ENCODE results near the gene CXCL8.
"Not testable (repeated sequence)": the region's sequence is repeated elsewhere in the genome, so short reads cannot be mapped to it uniquely, and the experiment has no call there.

Gene CXCL8

DNA sequence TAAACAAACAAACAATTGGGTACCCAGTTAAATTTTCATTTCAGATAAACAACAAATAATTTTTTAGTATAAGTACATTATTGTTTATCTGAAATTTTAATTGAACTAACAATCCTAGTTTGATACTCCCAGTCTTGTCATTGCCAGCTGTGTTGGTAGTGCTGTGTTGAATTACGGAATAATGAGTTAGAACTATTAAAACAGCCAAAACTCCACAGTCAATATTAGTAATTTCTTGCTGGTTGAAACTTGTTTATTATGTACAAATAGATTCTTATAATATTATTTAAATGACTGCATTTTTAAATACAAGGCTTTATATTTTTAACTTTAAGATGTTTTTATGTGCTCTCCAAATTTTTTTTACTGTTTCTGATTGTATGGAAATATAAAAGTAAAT, 2.9 kb downstream of the CXCL8 start:
- DNase-seq (ENCODE audit: low read depth in 2 of 2, low spot score in 1 of 2): no peak

DNA sequence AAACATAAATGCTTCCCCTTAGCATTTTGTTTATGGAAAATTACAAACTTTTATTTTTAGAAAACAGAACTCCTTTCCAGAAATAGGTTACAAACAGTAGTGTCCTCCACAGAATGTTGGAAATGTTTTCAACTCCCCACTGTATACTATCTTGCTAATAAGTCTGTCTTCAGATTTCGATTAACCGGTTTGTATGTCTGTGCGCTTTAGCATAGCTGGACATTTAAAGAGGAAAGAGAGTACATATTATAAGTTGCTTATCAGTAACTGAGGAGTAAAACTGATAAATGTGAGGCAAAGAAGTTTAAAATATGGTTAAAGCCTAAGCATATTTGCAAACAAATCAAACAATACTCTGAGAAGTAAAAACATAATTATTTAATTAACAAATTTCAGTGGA, 3.4 kb downstream of the CXCL8 start:
- no peak for DNase-seq (ENCODE audit: low read depth in 2 of 2, low spot score in 1 of 2)

DNA sequence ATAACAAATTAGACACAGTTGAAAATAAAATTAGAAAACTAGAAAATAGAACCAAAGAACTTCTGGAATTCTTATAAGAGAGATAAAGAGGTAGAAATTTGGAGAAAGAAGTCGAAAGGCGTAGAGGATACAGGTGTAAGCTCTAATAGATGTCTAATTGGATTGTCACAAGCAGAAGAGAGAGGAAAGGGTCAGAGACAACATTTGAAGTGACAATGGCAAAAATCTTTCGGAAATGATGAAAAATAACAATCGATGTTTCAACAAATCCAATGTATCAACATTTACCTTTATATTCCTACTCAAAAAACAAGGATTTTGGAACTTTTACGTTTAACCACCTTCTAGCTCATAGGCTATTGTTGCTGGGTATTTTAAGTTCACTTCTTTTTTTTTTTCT, 3.8 kb downstream of the CXCL8 start:
- DNase-seq (ENCODE audit: low read depth in 2 of 2, low spot score in 1 of 2): no peak

DNA sequence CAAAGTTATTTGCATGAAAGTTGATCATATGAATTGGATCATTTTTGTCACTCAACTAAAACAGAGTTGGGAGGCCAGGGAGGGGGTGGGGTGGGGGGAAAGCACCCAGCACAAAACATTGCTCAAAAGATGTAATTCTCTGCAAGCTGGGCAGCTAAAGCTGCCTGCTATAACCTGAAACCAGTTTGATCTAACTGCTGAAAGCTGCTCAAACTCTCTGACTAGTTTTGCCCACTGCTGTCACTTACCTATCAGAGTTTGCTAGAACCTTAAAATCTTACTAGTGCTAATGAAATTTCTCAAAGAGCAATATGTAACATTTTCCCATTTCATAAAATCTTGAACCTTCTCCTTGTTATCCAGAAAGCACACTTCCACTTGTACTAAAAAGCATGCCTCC, 10.4 kb downstream of the CXCL8 start:
- no peak for DNase-seq (ENCODE audit: low read depth in 2 of 2, low spot score in 1 of 2)

DNA sequence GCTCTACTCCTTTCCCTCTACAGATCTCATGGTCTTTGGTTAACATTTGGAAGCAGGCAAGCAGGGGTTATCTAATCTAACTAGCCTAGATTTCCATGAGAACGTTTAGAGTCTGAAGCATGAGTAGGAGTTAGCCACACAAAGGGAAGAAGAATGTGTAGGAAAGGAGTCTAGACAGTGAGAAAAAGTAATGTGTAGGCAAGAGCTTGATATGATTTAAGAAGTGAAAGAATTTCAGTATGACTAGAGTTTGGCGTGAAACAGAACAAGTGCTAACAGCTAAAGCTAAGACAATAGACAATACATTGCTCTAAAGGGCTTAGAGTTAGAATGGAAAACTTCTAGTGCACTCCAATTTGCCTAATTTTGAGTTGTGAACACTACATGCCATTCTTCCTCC, 10.8 kb downstream of the CXCL8 start:
- no peak for DNase-seq (ENCODE audit: low read depth in 2 of 2, low spot score in 1 of 2)

DNA sequence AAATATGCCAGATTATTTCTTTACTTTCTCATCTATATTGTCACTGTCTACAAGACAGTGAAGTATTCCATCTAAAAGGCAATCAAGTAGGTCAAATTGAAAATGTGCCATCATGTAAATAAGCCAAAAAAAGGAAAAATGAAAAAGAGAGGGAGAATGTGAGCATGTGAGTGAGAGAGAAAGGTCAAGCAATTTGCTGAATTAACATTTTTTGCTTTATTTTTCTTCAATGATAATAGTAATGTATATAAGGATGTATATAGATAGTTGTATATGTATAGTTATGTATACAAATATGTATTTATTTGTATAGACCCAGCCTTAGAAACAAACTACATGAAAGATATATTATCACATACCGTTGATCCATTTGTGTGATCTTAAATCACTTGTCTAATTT, 11.5 kb downstream of the CXCL8 start:
- no peak for DNase-seq (ENCODE audit: low read depth in 2 of 2, low spot score in 1 of 2)

DNA sequence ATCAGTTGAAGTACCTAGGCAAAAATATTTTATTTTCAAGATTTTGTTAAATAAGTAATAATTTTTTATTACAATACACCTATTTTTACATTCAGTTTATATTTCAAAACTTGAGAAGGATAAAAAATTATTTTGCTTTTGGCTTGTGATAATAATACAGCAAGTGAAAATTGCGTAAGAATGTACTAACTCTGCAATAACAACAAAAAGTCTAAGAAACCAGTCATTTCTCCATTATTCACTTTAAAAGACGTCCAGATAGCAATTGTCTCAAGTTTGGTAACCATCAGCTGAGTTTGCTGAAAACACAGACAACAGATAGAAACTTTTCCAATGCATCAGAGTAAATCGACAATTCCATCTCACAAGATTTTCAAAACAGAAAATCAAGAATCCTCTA, 12.1 kb downstream of the CXCL8 start:
- no peak for DNase-seq (ENCODE audit: low read depth in 2 of 2, low spot score in 1 of 2)

DNA sequence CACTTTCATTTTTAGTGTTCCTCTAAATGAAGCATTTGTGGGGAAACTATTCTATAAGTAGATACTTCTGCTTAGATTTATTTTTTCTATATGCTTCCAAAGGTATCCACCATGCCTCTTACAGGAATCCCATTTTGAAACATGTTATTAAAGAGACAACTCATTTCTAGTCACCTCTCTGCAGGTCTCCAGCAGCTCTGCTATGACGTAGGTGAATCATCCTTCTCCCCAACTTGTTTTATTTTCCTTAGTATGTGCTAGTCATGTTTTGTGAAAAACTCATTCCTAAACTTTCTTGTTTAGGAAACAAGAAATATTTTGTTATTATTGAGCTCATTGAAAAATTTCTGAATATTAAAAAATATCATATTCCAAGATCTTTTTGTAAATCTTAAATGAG, 12.8 kb downstream of the CXCL8 start:
- no peak for DNase-seq (ENCODE audit: low read depth in 2 of 2, low spot score in 1 of 2)

DNA sequence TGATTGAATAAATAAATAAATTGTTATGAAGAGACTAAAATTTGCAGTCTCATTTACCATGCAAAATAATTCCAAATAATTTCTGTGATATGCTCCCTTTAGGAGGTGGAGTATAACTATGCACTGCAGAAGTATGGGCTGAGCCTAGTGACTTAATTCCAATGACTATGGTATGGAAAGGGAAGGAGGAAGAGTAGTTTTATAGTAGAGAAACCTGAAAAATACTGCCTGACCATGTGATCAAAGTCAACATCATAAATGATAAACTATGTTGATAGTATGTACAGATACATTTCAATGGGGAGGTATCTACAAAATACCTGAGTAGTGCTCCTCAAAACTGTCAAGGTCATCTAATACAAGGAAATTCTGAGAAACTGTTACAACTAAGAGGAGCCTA, 14.6 kb downstream of the CXCL8 start:
- DNase-seq (ENCODE audit: low read depth in 2 of 2, low spot score in 1 of 2): no peak

DNA sequence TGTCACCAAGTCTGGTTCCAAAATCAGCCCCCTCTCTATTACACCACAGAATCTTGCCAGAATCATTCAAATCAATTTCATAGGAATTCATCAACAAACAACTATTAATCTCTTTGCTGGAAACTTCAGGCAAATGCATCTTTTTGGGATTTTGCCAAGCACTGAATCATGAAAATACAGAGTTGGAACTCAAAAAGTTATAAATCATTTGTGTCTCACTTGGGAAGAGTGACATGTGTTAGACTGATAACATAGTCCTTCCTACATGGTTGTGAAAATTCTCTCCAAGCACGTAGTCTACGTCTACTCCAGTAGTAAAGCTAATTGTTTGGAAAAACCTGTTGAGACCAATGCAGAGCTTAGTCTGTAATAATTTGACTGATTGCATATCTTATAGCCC, 19.0 kb downstream of the CXCL8 start:
- no peak for DNase-seq (ENCODE audit: low read depth in 2 of 2, low spot score in 1 of 2)

DNA sequence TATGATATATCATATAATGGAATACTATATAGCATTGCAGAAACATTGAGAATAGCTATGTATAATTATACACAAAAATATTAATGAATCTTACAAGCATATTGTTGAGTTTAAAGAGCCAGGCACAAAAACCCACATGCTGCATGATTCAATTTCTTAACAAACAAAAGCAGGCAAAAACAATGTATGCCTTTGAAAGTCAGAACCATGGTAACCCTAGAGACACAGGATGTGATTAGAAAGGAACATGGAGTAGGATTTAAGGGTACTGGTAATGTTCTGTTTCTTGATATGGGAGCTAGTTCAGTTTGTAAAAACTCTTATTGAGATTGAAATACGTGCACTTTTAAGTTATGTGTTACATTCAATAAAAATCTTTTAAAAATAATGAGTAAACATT, 21.5 kb downstream of the CXCL8 start:
- no peak for DNase-seq (ENCODE audit: low read depth in 2 of 2, low spot score in 1 of 2)

DNA sequence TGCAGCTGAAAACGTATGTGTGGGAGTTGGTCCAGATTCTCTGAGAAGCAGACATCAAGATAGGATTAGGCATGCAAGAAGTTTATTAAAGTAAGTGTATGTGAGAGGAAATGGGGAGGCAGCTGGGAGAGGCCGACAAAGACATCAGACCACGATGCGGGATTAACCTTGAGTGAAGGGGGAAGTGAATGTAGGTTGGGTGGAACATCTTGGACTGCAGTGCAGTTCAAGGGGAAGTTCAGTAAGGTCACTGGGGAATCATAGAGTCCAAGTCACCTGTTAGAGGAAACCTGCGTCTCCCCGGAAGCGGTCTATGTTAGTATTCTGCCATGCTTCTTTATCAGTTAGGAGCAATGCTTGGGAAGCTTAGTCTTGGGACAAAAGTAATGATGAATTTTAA, 22.0 kb downstream of the CXCL8 start:
- no peak for DNase-seq (ENCODE audit: low read depth in 2 of 2, low spot score in 1 of 2)

DNA sequence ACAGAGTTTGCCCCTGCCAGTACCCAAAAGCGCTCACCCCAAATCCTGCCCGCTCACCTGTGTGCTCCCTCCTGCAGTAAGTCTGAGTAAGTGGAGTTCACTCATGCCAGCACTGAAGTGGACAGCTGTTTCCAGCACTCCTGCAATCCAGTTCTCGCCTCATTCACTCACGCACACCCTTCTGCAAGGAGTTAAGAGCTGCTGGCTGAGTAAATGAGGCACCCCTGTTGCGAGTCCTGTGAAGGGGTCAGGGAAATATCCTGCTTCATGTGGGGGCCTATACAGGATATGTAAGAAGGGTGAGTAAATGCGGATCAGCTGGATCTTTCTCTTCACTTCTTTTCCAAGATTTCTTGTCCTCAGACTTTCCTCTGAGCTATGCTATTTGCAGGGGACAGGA, 23.5 kb downstream of the CXCL8 start:
- no peak for DNase-seq (ENCODE audit: low read depth in 2 of 2, low spot score in 1 of 2)

DNA sequence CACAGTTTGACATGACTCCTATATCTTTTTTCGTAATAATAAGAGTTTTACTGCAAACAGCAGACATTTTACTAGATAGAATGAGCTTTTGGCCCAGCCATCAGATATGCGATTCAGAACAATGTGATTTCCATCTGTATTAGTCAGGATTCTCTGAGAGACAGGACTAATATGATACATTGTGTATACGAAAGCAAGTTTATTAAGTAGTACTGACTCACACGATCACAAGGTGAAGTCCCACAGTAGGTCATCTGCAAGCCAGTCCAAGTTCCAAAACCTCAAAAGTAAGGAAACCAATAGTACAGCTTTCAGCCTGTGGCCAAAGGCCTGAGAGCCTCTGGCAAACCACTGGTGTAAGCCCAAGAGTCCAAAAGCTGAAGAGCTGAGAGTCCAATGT, 24.1 kb downstream of the CXCL8 start:
- DNase-seq (ENCODE audit: low read depth in 2 of 2, low spot score in 1 of 2): no peak

DNA sequence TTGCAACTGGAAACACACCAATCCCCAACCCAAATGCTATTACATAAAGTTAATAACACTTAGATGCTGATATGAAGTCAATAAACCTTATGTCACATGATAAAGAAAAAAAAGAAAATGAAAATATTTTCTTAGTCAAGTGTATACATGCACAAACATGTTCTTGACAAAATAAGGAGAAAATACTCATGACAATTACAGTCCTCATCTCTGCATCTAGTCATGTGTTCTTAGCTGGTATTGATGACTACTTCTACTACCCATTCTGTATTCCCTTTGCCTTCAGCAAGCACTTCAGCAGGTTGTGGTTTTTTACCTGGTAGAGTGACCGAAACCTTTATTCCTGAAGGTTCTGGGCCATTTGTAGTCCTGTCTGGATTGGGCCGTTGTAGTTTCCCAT, 24.9 kb downstream of the CXCL8 start:
- no peak for DNase-seq (ENCODE audit: low read depth in 2 of 2, low spot score in 1 of 2)

DNA sequence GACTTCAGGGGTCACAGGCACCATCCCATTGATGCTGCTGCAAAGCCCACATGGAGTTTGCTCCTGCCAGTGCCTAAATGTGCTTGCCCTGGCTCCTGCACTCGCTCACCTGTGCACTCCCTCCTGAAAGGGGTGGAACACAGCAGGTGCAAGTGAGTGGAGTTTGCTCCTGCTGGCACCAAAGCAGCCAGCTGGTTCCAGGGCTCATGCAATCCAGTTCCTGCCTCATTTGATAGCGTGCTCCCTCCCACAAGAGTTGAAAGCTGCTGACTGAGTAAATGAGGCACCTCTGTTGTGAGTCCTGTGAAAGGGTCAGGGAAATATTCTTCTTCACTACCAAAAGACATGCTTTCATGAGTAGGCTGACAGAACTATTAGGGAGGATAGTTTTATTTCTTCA, 30.5 kb downstream of the CXCL8 start:
- DNase-seq (ENCODE audit: low read depth in 2 of 2, low spot score in 1 of 2): no peak

DNA sequence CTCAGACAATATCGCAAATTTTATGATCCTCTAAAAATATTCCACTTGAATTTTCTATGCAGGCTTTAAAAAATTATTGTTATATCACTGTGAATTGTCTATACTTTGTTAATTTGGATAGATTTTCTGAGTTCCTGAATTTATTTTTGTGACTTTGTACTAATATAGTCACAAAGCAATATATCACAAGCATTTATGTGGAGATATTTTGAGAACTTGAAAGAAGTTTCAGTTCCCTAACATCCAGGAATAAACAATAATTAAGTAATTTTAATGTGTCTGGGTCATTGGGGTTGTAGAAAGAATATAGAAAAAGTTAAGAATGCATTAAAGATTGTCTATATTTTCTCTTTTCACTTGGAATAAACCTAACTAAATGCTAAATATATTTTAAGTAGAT, 32.0 kb downstream of the CXCL8 start:
- DNase-seq (ENCODE audit: low read depth in 2 of 2, low spot score in 1 of 2): no peak

DNA sequence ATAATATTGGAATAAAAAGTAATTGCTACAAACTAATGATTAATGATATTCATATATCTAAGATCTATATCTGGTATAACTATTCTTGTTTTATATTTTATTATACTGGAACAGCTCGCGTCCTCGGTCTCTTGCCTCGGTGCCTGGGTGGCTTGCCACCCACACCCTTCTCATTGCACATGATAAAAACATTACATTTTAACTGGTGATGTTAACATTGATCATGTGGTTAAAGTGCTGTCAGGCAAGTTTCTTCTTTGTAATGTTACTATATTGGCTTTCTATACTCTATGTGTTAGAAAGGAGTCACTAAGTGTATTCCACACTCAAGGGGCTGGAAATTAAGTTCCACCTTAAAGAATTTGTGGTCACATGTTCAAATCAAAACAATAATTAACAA, 34.0 kb downstream of the CXCL8 start:
- not testable (repeated sequence) for DNase-seq (ENCODE audit: low read depth in 2 of 2, low spot score in 1 of 2)

DNA sequence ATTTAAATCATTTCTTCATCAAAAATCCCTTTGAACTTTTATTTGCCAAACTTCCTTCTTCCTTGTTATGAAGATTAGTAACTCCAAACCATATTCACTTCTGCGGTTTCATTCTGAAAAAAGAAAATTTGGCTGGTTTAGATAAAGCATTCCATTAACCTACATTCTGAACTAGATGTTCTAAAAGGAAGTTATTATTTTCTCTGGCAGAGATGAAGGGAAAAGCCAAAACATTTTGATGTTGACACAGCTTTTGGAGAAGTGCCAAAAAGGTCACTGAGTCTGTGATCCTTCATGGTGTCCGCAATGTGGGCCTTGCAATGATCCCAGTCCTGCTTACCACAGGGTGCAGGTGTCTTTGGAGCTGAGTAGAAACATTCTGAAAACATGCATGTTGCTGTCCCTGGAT, 36.0 kb downstream of the CXCL8 start:
- no peak for DNase-seq (ENCODE audit: low read depth in 2 of 2, low spot score in 1 of 2)

DNA sequence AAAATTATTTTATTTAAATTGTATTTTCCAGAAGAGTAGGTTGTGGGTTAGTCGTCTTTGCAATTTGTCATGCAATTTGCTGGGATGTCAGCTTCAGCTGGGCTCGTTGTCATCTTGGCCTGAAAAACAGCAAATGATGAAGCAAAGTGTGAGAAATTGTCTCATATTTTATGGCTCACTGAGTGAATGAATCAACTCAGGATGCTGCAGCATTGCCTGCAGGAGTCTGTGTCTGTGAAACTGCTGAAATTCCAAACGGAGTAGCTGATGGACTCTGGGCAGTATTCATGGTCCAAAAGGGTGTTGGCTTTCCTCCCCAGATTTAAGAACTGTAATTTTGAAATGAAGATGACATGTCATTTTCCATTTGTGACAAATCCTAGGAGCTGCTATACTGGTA, 37.2 kb downstream of the CXCL8 start:
- no peak for DNase-seq (ENCODE audit: low read depth in 2 of 2, low spot score in 1 of 2)

DNA sequence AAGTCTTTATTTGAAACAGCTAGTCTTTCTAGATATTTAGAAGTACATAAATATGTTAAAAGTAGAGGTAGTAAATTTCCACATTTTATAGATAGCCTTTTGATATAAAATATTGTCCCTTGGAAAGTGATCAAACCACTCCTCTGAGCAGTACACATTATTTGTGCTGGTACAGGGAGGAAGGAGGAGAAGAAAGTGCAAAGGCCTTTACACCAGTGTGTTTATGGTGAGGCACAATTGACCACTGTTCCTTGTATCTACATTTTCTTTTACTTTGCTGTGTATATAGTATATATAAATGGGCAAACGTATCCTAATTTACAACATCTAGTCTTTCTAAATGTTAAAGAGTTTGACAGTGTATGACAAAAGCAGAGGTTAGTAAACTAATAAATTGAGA, 39.9 kb downstream of the CXCL8 start:
- no peak for DNase-seq (ENCODE audit: low read depth in 2 of 2, low spot score in 1 of 2)

DNA sequence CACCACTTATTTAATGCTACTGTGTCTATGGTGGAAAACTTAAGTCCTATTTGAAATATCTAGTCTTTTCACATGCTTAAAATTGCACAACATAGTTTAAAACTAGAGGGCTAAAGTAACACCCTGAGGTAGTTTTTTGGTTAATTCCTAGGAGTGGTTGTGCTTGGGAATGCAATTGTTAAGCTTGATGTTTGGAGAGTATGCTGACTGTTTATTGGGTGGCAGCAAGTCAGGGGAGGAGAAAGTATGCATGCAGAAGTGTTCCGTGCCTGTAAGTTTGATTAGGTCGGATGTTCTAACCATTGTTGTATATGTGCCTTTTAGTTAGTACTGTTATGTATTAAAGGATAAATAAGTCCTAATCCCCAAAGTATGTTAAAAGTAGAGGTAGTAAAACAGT, 40.5 kb downstream of the CXCL8 start:
- DNase-seq (ENCODE audit: low read depth in 2 of 2, low spot score in 1 of 2): no peak

DNA sequence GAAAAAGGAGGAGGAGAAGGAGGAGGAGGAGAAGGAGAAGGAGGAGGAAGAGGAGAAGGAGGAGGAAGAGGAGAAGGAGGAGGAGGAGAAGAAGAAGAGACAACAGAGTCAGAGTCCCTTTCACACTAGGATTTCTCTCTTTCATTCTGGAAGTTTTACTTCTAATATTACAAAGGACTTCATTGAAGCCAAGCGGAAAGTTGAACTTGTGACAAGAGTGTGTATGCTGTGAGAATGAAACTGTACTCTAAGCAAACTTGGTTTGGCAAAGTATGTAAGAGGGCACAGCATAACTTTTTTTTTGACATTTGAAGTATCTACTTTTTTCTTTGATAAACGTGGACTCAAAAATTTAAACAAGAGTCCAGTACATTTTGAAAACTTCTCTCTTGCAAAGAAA, 48.0 kb downstream of the CXCL8 start:
- no peak for DNase-seq (ENCODE audit: low read depth in 2 of 2, low spot score in 1 of 2)

Data from stimulated activated CD8-positive, alpha-beta memory T cell treated with anti-CD3 and anti-CD28 coated beads, Interleukin-4, amount 100 ng/mL, for 1 hour (primary cell).